GM23338 (cell line): ENCODE results near the gene MEGF11.

Experiments used
- CREB1 ChIP-seq: fragments of 250-450 bp; sonication (Bioruptor Pico); IDR thresholded peaks from 2 replicates; pipeline ENCODE4 v1.5.0; 2020; ENCODE audit warnings: low read depth, mild to moderate bottlenecking, moderate library complexity
- EZH2 ChIP-seq: fragments of 200-600 bp; sonication (generic); IDR thresholded peaks from one replicate; pipeline ENCODE4 v1.8.0; 2017; ENCODE audit warnings: antibody characterized with exemption, mild to moderate bottlenecking, low read depth; ENCODE audit not compliant: unreplicated experiment
- JUNB ChIP-seq: IDR thresholded peaks from one replicate; pipeline ENCODE4 v1.6.1; 2016; ENCODE audit warnings: antibody characterized with exemption; ENCODE audit not compliant: unreplicated experiment
- NANOG ChIP-seq: IDR thresholded peaks from 2 replicates; pipeline ENCODE4 v1.6.1; 2016; ENCODE audit warnings: antibody characterized with exemption, borderline replicate concordance
- POLR2AphosphoS5 ChIP-seq: IDR thresholded peaks from 2 replicates; pipeline ENCODE4 v1.6.1; 2016; ENCODE audit warnings: antibody characterized with exemption, low read depth
- TF ChIP-seq, protein P1 (sequence below): IDR thresholded peaks from one replicate; pipeline ENCODE4 v1.6.1; 2018; ENCODE audit warnings: antibody characterized with exemption; ENCODE audit not compliant: unreplicated experiment
- TF ChIP-seq, protein P2 (sequence below): IDR thresholded peaks from 2 replicates; pipeline ENCODE4 v1.6.1; 2016; ENCODE audit warnings: antibody characterized with exemption
- TF ChIP-seq, protein P3 (sequence below), 2 experiments: fragments of 200-600 bp in 1 of 2; sonication (generic) in 1 of 2; conservative IDR thresholded peaks; 2 replicates each; pipeline versions ENCODE4 v1.5.1 to v1.6.1; 2016 to 2017; ENCODE audit warnings: antibody characterized with exemption in 2 of 2, low read depth in 2 of 2, mild to moderate bottlenecking in 2 of 2, moderate library complexity in 1 of 2

DNA sequence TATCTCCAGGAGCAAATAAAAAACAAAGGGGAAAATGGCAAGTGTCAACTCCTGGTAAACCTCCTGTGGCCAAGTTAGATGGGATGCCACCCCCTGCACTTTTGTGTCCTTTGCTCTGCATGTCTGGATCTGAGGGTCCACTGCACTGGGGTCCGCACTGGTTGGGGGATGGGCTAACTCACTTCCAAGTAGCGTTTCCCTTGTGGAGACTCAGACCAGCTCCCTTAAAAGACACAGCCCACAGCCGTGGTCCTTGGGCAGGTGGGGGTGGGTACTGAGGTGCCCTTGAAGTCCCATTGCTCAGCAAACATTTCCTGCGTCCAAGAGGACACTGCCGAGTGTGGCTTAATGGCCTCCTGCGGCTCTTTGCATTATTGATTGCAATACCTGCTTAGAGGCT lies 188.2 kb downstream of the MEGF11 start:
- no peak for TF ChIP-seq EZH2
- TF ChIP-seq, protein P1, sequence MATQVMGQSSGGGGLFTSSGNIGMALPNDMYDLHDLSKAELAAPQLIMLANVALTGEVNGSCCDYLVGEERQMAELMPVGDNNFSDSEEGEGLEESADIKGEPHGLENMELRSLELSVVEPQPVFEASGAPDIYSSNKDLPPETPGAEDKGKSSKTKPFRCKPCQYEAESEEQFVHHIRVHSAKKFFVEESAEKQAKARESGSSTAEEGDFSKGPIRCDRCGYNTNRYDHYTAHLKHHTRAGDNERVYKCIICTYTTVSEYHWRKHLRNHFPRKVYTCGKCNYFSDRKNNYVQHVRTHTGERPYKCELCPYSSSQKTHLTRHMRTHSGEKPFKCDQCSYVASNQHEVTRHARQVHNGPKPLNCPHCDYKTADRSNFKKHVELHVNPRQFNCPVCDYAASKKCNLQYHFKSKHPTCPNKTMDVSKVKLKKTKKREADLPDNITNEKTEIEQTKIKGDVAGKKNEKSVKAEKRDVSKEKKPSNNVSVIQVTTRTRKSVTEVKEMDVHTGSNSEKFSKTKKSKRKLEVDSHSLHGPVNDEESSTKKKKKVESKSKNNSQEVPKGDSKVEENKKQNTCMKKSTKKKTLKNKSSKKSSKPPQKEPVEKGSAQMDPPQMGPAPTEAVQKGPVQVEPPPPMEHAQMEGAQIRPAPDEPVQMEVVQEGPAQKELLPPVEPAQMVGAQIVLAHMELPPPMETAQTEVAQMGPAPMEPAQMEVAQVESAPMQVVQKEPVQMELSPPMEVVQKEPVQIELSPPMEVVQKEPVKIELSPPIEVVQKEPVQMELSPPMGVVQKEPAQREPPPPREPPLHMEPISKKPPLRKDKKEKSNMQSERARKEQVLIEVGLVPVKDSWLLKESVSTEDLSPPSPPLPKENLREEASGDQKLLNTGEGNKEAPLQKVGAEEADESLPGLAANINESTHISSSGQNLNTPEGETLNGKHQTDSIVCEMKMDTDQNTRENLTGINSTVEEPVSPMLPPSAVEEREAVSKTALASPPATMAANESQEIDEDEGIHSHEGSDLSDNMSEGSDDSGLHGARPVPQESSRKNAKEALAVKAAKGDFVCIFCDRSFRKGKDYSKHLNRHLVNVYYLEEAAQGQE = no peak
- TF ChIP-seq POLR2AphosphoS5 = no peak
- no peak for TF ChIP-seq JUNB
- TF ChIP-seq, protein P2, sequence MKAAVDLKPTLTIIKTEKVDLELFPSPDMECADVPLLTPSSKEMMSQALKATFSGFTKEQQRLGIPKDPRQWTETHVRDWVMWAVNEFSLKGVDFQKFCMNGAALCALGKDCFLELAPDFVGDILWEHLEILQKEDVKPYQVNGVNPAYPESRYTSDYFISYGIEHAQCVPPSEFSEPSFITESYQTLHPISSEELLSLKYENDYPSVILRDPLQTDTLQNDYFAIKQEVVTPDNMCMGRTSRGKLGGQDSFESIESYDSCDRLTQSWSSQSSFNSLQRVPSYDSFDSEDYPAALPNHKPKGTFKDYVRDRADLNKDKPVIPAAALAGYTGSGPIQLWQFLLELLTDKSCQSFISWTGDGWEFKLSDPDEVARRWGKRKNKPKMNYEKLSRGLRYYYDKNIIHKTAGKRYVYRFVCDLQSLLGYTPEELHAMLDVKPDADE = no peak
- TF ChIP-seq, protein P3, sequence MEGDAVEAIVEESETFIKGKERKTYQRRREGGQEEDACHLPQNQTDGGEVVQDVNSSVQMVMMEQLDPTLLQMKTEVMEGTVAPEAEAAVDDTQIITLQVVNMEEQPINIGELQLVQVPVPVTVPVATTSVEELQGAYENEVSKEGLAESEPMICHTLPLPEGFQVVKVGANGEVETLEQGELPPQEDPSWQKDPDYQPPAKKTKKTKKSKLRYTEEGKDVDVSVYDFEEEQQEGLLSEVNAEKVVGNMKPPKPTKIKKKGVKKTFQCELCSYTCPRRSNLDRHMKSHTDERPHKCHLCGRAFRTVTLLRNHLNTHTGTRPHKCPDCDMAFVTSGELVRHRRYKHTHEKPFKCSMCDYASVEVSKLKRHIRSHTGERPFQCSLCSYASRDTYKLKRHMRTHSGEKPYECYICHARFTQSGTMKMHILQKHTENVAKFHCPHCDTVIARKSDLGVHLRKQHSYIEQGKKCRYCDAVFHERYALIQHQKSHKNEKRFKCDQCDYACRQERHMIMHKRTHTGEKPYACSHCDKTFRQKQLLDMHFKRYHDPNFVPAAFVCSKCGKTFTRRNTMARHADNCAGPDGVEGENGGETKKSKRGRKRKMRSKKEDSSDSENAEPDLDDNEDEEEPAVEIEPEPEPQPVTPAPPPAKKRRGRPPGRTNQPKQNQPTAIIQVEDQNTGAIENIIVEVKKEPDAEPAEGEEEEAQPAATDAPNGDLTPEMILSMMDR (conservative IDR thresholded peaks at IDR 0.05; ENCODE audit: low read depth in 2 of 2) = no peak
- no peak for TF ChIP-seq CREB1
- no peak for TF ChIP-seq NANOG
